ENCODE measurements around the gene PRH1. TPM values are rescaled to one million over a fixed set of nuclear protein-coding genes. Genes with fewer than 3 reads are reported as not detected.

Gene PRH1
- total and polyA plus RNA-seq, 2 of the 13 experiments (the other 11 are each of a cell fraction or from before 2014, with no cell fraction given): 5.3 to 18.8 TPM

- no peak for TF ChIP-seq ZNF674 (CRISPR knock-in tag; IDR thresholded peaks at IDR 0.05; ENCODE audit: low read depth)
- no peak for TF ChIP-seq MATR3 (CRISPR knock-in tag; IDR thresholded peaks at IDR 0.05)
Observed at GRCh38 chr12:10855807-10856206, 28.2 kb downstream of the PRH1 start (continued).

- no peaks in the 10 kb centered on the region for H3K79me2 ChIP-seq (ENCODE audit: insufficient read depth, low read length)
- no peak for DNase-seq (ENCODE audit: low spot score)
- intact Hi-C loops (cut with micrococcal nuclease; ENCODE audit: unreplicated experiment): no loop called here
- H4K20me1 ChIP-seq (ENCODE audit: insufficient read depth, low read length): no peaks in the 10 kb centered on the region
- no peak overlapping the region for H3K4me3 ChIP-seq (replicated peaks in 1 of 3; ENCODE audit: insufficient read depth in 1 of 3, low read depth in 2 of 3, low read length in 3 of 3)
- no peak overlapping the region for H3K27ac ChIP-seq (ENCODE audit: extremely low read length, insufficient read depth, low read length)
- BruUV-seq (replicated peaks): no TSS peak
- no peaks in the 10 kb centered on the region for H3K27me3 ChIP-seq (ENCODE audit: control insufficient read depth in 1 of 2, insufficient read depth in 2 of 2, low read length in 2 of 2)
- H3K9me3 ChIP-seq (ENCODE audit: low read length): peaks cover 27% of the 10 kb centered on the region
- H3K4me2 ChIP-seq (ENCODE audit: low read depth, low read length): no peak overlapping the region
- ChIA-PET CTCF (ENCODE audit: low intra/inter-chr PET ratio, low total read pairs) (no interaction called here), POLR2A (no interaction called here)
- peaks cover 7 to 19% of the 10 kb centered on the region in 2 experiments for H3K36me3 ChIP-seq (replicated peaks in 1 of 2; ENCODE audit: control insufficient read depth in 1 of 2, insufficient read depth in 2 of 2, low read length in 2 of 2)
- no CpG with 5 or more reads among the region's 2 CpGs for WGBS (ENCODE audit: low lambda C conversion rate)
- no peak for FAIRE-seq
- no peaks in the 10 kb centered on the region for H3K4me1 ChIP-seq (ENCODE audit: insufficient read depth, low read length)
- H2AFZ ChIP-seq (ENCODE audit: low read length): no peak overlapping the region
- no peak for ATAC-seq
- H3K9ac ChIP-seq (ENCODE audit: insufficient read depth, low read depth, low read length): no peak overlapping the region
- no peak for TF ChIP-seq NFRKB (IDR thresholded peaks at IDR 0.05)
- TF ChIP-seq ZBTB21 (CRISPR knock-in tag; IDR thresholded peaks at IDR 0.05): no peak
- no peak for TF ChIP-seq ZNF260 (CRISPR knock-in tag; IDR thresholded peaks at IDR 0.05; ENCODE audit: borderline replicate concordance, low read depth)
- no peak for TF ChIP-seq RERE (CRISPR knock-in tag; IDR thresholded peaks at IDR 0.05; ENCODE audit: low read depth)
- no peak for TF ChIP-seq GPN1 (CRISPR knock-in tag; IDR thresholded peaks at IDR 0.05; ENCODE audit: borderline replicate concordance)
- no peak for TF ChIP-seq ZNF761 (CRISPR knock-in tag; conservative IDR thresholded peaks at IDR 0.05)
- no peak for TF ChIP-seq ZNF20 (CRISPR knock-in tag; IDR thresholded peaks at IDR 0.05)
- TF ChIP-seq HDAC6 (IDR thresholded peaks at IDR 0.05; ENCODE audit: low read depth, low read length): no peak
- TF ChIP-seq ZNF549 (CRISPR knock-in tag; IDR thresholded peaks at IDR 0.05): no peak
- no peak for TF ChIP-seq IRF2 (CRISPR knock-in tag; IDR thresholded peaks at IDR 0.05)
- no peak for TF ChIP-seq RNF2 (conservative IDR thresholded peaks at IDR 0.05; ENCODE audit: low read depth)
- TF ChIP-seq EP300 (IDR thresholded peaks at IDR 0.05; ENCODE audit: low read depth in 2 of 2, low read length in 2 of 2): no peak
- no peak for TF ChIP-seq EP300 (CRISPR knock-in tag; IDR thresholded peaks at IDR 0.05; ENCODE audit: borderline replicate concordance)
- no peak for TF ChIP-seq ZFYVE20 (CRISPR knock-in tag; IDR thresholded peaks at IDR 0.05; ENCODE audit: borderline replicate concordance, low read depth)
- no peak for TF ChIP-seq MAFG (CRISPR knock-in tag; IDR thresholded peaks at IDR 0.05)
- no peak for TF ChIP-seq ZNF713 (CRISPR knock-in tag; IDR thresholded peaks at IDR 0.05)
- in situ Hi-C loops (cut with HindIII; ENCODE audit: extremely low pct_ligation_motif_present, low pct_unique_long_range_greater_than_20kb): no loop called here
Observed at GRCh38 chr12:10853776-10854175, 30.3 kb downstream of the PRH1 start.
